Measurements from ENCODE around the gene ESYT2.
"Not testable (repeated sequence)": the region's sequence is repeated elsewhere in the genome, so short reads cannot be mapped to it uniquely, and the experiment has no call there.

The ESYT2 gene

GRCh38 chr7:158722574-158723237, 106.6 kb downstream of the ESYT2 start:
- DNase-seq = no peak

- DNase-seq = no peak
These were observed 109.2 kb downstream of the ESYT2 start for GRCh38 chr7:158720112-158720511.

- DNase-seq = no peak
These were observed 112.5 kb downstream of the ESYT2 start for GRCh38 chr7:158716802-158717201.

DNA sequence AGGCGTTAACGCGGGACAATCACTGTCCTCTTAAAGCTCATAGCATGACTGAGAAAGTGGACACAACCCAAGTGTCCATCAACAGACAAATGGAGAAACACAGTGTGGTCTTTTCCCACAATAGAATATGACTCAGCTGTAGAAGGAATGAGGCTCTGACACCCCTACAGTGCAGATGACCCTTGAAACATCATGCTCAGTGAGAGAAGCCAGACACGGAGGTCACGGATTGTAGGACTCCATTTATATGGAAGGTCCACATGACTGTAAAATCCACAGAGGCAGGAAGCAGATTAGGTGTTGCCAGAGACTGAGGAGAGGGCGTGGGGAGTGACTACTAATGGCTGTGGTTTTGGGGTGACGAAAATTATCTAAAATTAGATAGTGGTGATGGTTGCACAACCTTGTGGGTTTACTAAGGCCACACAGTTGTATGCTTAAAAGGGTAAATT, 118.6 kb downstream of the ESYT2 start:
- DNase-seq = peak; percentile 96 to 97

DNA sequence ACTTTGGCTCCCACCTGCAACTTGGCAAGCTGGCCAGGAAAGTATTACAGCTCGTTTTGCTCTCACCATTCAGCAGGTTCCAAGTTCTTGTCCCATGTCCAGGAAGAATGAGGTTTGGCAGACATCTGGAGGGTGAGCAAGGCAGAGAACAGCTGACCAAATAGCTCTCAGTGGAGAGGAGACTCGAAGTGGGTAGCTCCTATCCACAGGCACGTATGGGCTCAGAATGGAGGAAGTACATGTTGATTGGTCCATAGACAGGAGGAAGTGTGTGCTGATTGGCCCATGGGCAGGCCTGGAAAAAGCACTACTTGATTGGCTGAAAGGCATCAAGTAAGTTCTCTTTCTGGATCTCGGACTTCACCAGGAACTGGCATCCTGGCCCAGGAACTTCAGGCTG, 121.7 kb downstream of the ESYT2 start:
- DNase-seq = peak; percentile 25 to 32

DNA sequence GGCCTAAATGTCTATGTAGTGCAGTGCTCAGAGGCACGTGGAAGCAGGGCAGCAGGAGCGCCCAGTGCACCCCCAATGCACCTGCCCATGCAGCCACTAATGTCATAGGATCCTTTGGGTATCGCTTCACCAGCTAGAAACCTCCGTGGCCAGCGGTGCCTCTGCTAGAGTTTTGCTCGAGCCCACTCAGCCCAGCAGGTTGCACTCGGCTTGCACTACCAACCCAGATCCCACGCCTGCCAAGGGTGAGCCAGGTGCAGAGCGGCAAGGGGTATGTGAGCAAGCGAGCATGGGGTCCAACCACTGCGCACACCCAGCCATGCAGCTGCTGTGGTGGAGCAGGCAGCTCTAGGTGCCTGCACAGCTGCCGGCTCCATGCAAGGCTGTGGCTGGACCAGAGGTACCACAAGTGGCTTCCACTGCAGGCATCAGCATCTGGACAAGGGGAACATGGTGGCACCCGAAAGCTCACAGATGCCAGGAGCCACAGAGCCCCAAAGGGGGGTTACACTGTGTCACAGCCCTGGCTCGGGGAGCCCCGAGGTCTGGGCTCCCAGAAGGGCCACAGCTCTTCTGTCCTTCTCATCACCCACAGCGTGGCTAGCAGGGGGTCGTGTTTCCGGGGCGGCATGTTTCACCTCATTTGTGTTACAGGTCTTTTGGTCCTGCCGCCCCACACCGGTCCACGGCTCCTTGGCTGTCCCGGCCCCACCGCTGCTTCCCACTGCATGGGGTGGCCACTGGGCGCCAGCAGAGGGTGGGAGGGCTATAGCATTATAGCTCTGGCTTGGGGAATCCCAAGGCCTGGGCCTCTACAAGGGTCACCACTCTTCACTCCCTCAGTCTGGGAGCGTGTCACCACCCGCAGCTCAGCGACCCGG, 122.4 kb downstream of the ESYT2 start:
- DNase-seq = no peak

DNA sequence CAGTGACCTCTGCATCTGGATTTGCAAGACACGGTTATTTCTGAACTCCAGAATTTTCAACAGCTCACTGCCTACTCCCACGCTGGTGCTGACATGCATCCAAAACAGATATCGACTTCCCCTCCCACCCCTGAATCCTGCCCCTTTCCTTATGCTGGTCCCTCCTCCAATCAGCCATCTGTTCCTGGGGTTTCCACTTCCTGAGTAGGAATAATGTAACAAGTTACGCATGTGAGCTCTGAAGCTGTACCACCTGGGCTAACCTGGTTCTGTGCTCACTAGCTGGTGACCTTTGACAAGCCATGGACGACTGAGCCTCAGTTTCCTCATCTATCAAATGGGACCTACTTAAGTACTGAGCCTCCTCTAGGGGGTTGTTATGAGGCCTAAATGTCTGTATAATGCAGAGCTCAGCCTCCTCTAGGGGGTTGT, 123.0 kb downstream of the ESYT2 start:
- peak; percentile 58 to 73 for DNase-seq

GRCh38 chr7:158705234-158705850, 124.0 kb downstream of the ESYT2 start:
- no peak for DNase-seq

- peak; percentile 99 to 100 for DNase-seq
These were observed 124.6 kb downstream of the ESYT2 start, which contains the start of gene NCAPG2 for GRCh38 chr7:158704524-158705233. Gene NCAPG2 (minus strand): TSS chr7:158704804. CDS start chr7:158701899, 2,905 bp downstream.

DNA sequence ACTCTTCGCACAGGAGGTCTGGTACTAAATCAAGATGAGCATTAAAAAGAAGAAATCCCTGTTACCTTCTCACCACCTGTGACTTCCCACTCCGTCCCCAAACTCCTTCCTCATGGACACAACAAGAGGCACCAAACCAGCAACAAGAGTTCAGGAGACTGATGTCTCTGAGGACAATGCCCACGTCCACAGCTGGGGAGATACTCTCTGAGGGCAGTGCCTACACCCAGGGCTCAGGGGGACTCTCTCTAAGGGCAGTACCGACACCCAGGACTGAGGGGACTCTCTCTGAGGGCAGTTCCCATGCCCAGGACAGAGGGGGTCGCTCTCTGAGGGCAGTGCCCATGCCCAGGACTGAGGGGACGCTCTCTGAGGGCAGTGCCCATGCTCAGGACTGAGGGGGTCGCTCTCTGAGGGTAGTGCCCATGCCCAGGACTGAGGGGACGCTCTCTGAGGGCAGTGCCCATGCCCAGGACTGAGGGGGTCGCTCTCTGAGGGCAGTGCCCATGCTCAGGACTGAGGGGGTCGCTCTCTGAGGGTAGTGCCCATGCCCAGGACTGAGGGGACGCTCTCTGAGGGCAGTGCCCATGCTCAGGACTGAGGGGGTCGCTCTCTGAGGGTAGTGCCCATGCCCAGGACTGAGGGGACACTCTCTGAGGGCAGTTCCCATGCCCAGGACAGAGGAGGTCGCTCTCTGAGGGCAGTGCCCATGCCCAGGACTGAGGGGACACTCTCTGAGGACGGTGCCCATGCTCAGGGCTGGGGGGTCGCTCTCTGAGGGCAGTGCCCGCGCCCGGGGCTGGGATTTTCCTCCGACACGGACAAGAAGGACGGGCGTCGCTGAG, 125.4 kb downstream of the ESYT2 start:
- not testable (repeated sequence) for DNase-seq

DNA sequence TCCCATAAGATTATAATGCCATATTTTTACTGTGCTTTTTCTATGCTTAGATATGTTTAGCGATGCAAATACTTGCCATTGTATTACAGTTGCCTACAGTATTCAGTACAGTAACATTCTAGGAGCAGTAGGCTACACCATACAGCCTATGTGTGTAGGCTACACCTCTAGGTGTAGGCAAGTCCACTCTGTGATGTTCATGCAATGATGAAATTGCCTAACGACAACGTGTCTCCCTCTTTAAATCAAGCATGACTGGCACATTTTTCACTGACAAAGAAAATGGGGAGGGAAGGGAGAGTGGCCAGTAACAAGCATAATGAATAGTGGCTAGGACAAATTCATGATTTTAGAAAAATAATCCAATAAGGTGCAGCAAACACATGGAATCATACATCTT, 126.4 kb downstream of the ESYT2 start:
- DNase-seq = no peak

GRCh38 chr7:158702196-158702595, 127.1 kb downstream of the ESYT2 start:
- no peak for DNase-seq

GRCh38 chr7:158700008-158700407, 129.3 kb downstream of the ESYT2 start:
- DNase-seq = no peak

DNA sequence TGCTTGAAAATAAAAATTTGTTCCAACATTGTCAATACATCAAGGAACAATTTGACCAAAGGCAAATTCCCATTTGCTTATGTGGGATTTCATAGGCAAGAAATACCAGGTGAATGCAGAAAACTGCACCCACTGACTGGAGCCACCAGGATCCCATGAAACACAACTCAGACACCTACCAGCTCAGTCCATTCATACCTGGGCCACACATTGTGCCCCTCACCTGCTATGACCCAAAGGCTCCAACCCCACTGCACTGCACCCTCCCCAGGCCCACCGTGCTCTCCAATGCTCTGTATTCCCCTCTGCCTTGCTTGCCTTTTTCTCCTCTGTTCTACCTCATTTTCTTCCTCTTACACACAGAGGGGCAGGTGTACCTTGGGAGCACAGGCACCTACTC, 130.0 kb downstream of the ESYT2 start:
- DNase-seq = no peak

DNA sequence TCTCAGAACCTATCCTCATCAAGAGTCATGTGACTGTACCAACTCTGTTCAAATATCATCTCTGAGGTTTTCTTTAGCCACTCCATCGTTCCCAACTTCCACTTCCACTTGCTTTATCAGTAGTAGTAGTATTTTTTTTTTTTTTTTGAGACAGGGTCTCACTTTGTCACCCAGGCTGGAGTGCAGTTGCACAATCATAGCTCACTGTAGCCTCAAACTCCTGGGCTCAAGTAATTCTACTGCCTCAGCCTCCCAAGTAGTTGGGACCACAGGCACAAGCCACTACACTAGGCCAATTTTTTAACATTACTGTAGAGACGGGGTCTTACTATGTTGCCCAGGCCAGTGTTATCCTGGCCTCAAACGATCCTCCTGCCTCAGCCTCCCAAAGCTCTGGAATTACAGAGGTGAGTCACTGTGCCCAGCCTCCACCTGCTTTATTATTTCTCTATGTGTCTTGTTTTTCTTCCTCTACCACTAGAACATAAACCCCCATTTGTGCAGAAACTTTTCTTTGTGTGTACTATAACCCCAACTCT, 130.6 kb downstream of the ESYT2 start:
- DNase-seq = no peak

DNA sequence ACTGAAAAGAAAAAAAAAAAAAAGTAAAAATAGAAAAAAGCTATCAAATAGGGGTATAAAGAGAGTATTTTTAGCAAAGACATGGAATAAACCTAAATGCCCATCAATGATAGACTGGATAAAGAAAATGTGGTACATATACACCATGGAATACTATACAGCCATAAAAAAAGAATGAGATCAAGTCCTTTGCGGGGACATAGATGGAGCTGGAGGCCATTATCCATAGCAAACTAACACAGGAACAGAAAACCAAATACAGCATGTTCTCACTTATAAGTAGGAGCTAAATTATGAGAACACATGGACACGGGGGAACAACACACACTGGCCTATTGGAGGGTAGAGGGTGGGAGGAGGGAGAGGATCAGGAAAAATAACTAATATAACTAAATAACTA, 131.7 kb downstream of the ESYT2 start:
- DNase-seq = not testable (repeated sequence)

DNA sequence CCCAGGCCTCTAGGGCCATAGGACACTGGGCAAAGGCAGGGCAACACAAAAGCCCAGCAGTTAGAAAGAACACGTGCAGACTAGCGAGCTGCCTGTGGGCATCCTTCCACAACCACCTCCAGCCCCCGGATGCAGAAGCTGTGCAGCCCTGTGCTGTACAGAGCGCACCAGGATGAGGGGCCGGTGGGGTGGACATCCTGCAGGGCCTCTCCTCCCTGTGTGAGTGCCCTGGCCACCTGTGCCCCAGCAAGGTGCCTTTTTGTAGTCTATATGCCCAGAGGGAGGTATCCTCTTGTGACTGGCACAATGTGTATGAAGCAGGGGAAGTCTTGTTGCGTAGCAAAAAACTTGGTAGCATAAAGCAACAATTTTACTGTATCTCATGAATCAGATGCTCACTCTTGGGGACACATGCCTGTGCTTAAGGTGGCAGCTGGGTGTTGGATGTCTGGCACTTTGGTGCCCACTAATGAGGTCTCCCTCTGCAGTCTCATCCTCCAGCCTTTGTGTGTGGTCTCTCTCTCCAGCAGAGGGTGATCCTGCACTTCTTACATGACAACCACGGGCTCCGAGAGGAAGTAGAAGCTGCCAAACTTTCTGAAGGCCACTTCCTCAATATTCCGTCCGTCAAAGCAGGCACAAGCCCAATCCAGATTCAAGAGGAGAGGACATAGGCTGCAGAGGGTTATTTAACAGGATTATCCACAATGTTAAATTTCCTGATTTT, 133.4 kb downstream of the ESYT2 start:
- DNase-seq = peak; percentile 90 to 91

- DNase-seq = no peak
These were observed 134.3 kb downstream of the ESYT2 start for GRCh38 chr7:158695056-158695455.

DNA sequence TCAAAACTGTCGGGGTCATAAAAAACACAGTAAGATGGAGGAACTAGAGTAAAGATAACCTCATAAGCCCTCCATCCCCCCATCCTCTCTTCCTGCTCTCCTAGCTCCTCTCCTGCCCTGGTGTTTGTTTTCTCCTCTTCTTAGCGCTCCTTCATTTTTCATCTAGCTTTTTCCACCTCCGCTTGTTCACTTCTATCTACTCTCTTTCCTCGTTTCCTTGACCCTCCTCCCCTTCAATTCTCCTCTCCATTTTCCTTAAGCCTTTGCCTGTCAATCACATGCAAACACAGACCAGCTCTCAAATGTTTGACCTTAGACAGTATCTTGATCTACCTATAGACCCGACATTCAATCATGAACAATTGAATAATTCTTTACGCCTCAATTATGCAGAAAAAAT, 134.7 kb downstream of the ESYT2 start:
- no peak for DNase-seq

GRCh38 chr7:158689488-158689887, 139.8 kb downstream of the ESYT2 start:
- no peak for DNase-seq

GRCh38 chr7:158687406-158687805, 141.9 kb downstream of the ESYT2 start:
- DNase-seq = no peak

All from inflammatory macrophage (primary cell).